Activated naive CD4-positive, alpha-beta T cell treated with anti-CD3 and anti-CD28 coated beads, Interleukin-2, amount 10 ng/mL, durations not matched to agents 7 days and 5 days (primary cell): ENCODE results near the gene ARID1B.

ENCODE experiments used
- CTCF ChIA-PET: fragments of 350-600 bp; sonication (Branson Sonifier 250); formaldehyde crosslinking; loops from one replicate; lab custom pipeline; 2021; ENCODE audit warnings: antibody characterized with exemption; lab: Charles Lee
- DNase-seq: peaks from one replicate; pipeline ENCODE4 v3.0.0-alpha.2; 2020
- H3K27ac Mint-ChIP-seq: one replicate; pipeline ENCODE4 v1.8.0; 2021; ENCODE audit warnings: mild to moderate bottlenecking, moderate library complexity, mixed read lengths
- H3K27me3 Mint-ChIP-seq: one replicate; pipeline ENCODE4 v1.8.0; 2021; ENCODE audit warnings: mild to moderate bottlenecking, mixed read lengths
- H3K36me3 Mint-ChIP-seq: one replicate; pipeline ENCODE4 v1.8.0; 2021; ENCODE audit warnings: mixed read lengths
- H3K4me1 Mint-ChIP-seq: one replicate; pipeline ENCODE4 v1.8.0; 2021; ENCODE audit warnings: mixed read lengths
- H3K4me3 Mint-ChIP-seq: one replicate; pipeline ENCODE4 v1.8.0; 2021; ENCODE audit warnings: mild to moderate bottlenecking, moderate library complexity, mixed read lengths
- H3K9me3 Mint-ChIP-seq: one replicate; pipeline ENCODE4 v1.8.0; 2021; ENCODE audit warnings: mixed read lengths

ARID1B gene

DNA sequence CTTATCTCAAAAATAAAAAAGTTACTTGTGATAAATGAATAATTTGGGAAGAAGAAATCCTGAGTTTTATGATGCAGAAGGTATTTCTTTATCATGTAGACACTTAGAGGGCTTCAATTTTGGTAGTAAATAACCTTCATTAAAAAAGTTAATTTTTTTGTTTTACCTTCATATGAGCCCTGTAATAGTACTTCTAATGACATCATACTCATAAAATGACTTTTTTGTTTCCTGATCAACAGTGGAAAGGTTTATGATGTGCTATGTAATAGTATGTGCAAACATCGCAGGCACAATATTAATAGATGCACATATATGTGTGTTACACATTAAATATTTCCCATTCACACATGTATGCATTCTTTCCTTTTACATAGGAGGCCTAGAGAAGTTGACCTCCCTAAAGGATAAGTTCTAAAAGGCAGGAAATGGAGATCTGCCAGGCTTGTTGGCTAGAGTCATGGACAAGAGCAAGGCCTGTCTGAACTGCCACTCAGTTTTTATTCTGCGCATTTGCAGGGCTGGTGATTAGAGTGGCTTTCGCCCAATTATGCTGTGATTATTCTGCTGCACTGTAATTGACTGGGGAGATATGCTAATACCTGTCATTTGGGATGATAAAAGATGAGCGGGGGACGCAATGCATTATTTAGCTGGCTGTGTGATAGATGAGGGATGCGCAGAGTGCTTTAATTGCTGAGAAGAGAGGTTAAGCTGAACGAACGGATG lies 273.5 kb downstream of the ARID1B start:
- no peak overlapping the region for H3K27ac Mint-ChIP-seq
- peaks cover 7% of the 10 kb centered on the region for H3K36me3 Mint-ChIP-seq
- CTCF ChIA-PET: no interaction called here
- H3K4me3 Mint-ChIP-seq: no peak overlapping the region
- H3K27me3 Mint-ChIP-seq: no peaks in the 10 kb centered on the region
- peaks cover 21% of the 10 kb centered on the region for H3K4me1 Mint-ChIP-seq
- no peaks in the 10 kb centered on the region for H3K9me3 Mint-ChIP-seq
- no peak for DNase-seq

DNA sequence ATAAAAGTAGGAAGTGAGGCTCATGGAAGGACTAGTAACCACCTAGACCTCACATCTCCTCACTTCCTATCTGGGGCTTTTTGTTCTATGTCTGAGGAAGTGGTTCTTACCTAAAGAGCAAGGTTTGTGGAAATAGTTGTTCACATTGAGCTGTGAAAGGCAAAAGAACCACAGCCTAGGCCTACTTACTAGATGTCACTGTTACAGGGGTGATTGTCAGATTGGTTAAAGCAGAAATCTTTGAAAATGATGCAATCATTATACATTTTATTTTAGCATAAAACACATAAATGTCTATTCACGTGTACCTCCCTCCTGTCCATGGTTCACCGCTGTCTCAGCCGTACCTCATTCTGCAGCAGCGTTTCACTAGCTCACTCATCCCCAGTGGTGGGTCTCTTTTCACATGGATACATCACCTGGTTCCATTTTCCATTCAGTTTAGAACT lies 277.4 kb downstream of the ARID1B start:
- no peak overlapping the region for H3K4me3 Mint-ChIP-seq
- no peaks in the 10 kb centered on the region for H3K9me3 Mint-ChIP-seq
- peak overlapping the region; percentile 91 for H3K27ac Mint-ChIP-seq
- CTCF ChIA-PET: interaction anchor here (1.6 to 3.2 kb wide), 2 partner anchors 8 to 20 kb away, joined by 8 to 10 read pairs; no protein-coding TSS in a partner anchor
- peaks cover 15% of the 10 kb centered on the region for H3K36me3 Mint-ChIP-seq
- DNase-seq: peak; percentile 30
- H3K27me3 Mint-ChIP-seq: no peaks in the 10 kb centered on the region
- peaks cover 30% of the 10 kb centered on the region for H3K4me1 Mint-ChIP-seq

DNA sequence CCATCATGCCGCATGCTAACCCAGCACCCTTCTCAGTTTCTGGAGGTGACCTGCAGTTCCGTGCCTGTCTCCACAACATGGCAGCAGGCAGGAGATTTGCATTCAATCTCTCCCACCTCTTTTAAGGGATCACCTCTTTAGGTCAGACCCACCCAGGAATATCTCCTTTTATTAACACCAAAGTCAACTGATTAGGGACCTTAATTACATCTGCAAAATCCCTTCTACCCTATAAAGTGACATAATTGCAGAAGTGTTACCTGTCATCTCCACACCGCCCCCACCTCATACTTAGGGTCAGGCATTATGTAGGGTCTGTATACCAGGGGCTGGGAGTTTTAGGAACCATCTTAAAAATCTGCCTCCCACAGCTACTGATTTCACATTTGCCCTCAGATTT lies 278.7 kb downstream of the ARID1B start:
- Mint-ChIP-seq H3K27me3 (no peaks in the 10 kb centered on the region), H3K36me3 (peaks cover 15% of the 10 kb centered on the region), H3K9me3 (no peaks in the 10 kb centered on the region), H3K4me3 (no peak overlapping the region), H3K4me1 (peaks cover 30% of the 10 kb centered on the region), H3K27ac (peak overlapping the region; percentile 91)
- CTCF ChIA-PET: interaction anchor here (3.2 kb wide), 1 partner anchor 10 kb away, joined by 10 read pairs; no protein-coding TSS in a partner anchor
- DNase-seq: no peak

DNA sequence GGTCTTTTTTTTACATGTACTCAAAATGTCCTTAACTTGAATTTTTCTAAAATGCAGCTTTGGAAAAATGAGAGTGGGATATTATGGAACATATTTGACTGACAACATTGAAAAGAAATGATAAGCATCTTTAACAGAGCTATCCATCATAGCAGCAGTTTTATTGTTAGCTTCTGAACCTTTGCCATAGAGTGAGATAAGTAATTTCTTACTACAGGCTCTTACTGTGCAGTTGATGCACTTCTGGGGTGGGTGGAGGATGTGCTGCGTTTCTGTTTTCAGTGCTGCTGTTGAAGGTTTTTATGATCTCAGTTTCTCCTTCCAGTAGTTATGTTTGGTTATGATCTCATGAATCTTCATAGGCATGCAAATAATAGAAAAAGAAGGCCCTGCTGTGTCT lies 279.1 kb downstream of the ARID1B start:
- Mint-ChIP-seq H3K27me3 (no peaks in the 10 kb centered on the region), H3K36me3 (peaks cover 15% of the 10 kb centered on the region), H3K4me3 (no peak overlapping the region), H3K4me1 (peaks cover 30% of the 10 kb centered on the region), H3K27ac (no peak overlapping the region), H3K9me3 (no peaks in the 10 kb centered on the region)
- CTCF ChIA-PET: interaction anchor here (1.1 to 3.2 kb wide), 2 partner anchors 10 to 21 kb away, joined by 3 to 10 read pairs; no protein-coding TSS in a partner anchor
- DNase-seq: no peak

DNA sequence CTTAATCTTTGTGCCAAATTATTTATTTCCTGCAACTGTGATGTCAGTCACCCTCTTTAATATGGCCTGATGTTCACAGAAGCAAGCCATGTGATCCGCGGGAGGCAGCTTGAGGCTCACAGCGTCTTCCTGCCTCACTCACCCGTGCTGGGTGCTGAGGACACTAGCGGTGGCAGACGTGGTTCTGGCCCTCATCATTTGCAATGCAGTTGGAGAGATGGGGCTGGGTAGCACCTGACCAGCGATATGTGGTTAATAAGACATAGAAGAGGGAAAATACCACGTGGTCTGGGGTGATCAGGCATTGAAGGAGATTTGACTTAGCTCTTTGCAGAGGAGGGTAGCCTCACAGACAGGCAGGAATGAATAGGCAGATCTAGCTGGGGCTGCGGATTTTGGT lies 281.4 kb downstream of the ARID1B start:
- Mint-ChIP-seq H3K9me3 (no peaks in the 10 kb centered on the region), H3K4me3 (no peak overlapping the region), H3K27me3 (no peaks in the 10 kb centered on the region), H3K27ac (peak overlapping the region; percentile 71), H3K4me1 (peaks cover 28% of the 10 kb centered on the region), H3K36me3 (peaks cover 15% of the 10 kb centered on the region)
- DNase-seq: no peak
- CTCF ChIA-PET: no interaction called here

DNA sequence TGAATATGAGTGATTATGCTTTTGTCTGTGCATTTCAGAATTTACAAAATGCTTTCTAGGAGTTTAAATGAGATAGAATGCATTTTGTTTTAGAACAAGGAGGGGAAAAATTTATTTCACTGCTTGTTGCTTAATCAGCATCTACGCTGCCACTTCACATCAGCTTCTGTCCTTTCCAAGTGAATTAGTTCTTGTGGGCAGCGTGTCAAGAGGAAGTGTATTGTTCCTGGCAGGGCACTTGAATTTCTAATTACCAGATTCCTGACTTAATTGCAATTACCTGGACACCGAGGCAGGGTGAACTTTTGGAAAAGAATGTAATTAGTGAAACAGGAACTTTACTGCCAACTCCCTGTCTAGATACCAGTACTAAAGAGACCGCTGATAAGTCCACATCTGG lies 282.6 kb downstream of the ARID1B start:
- Mint-ChIP-seq H3K36me3 (peaks cover 18% of the 10 kb centered on the region), H3K4me3 (no peak overlapping the region), H3K27me3 (no peaks in the 10 kb centered on the region), H3K4me1 (peaks cover 18% of the 10 kb centered on the region), H3K27ac (no peak overlapping the region), H3K9me3 (no peaks in the 10 kb centered on the region)
- CTCF ChIA-PET: no interaction called here
- DNase-seq: no peak

DNA sequence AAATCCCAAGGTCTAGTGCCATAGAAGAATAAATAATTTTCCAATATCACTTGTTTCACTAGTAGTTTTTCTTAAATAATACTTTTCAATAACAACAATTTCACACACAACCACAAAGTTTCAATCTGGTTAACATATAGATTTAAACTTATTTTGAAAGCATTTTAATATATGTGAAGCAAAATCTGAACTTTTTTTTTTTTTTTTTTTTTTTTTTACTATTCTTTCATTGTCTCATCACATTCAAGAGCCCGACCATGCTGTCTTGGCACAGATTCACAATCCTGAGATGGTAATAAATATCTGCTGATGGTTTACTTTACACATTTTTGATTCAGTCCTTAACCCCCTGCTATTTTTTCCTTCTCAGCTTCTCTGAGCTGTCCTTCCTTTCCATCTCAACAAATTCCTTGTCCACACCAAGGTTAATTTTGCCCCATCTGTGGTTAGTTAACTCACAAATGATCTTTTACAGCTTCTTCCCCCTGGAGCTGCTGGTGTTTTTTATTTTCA lies 283.3 kb downstream of the ARID1B start:
- DNase-seq: no peak
- Mint-ChIP-seq H3K27me3 (no peaks in the 10 kb centered on the region), H3K9me3 (no peaks in the 10 kb centered on the region), H3K4me1 (peaks cover 11% of the 10 kb centered on the region), H3K4me3 (no peak overlapping the region), H3K27ac (no peak overlapping the region), H3K36me3 (peaks cover 14% of the 10 kb centered on the region)
- CTCF ChIA-PET: no interaction called here

DNA sequence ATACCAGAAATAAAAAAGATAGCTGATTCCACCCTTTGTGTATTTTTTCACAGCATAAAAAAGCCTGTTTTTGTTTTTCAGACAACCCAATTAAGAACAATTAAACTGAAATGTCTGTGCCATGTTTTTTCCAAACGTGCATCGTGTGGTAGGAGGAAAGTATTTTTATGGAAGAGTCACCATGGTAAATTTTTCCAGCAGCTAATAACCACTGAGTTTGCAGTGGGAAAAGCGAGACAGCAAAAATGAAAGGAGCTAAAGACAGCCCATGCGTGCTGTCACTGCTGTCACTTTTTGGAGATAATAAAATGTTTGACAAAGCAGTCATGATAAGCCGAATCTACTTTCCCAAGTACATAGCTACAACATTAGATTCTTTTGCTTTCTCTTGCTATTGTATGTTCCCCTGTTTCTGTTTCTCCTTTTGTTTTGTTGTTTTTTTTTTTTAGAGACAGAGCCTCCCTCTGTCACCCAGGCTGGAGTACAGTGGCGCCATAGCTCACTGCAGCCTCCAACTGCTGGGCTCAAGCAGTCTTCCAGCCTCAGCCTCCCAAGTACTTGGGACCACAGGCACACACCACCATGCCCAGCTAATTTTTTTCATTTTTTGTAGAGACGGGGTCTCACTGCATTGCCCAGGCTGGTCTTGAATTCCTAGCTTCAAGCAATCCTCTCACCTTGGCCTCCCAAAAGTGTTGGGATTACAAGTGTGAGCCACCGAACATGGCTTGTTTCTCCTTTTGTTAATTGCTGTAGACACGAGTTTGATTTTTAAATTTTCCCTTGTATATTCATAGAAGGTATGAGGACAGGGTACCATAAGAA lies 284.8 kb downstream of the ARID1B start:
- no peak for DNase-seq
- Mint-ChIP-seq H3K4me1 (peaks cover 9% of the 10 kb centered on the region), H3K27me3 (no peaks in the 10 kb centered on the region)

DNA sequence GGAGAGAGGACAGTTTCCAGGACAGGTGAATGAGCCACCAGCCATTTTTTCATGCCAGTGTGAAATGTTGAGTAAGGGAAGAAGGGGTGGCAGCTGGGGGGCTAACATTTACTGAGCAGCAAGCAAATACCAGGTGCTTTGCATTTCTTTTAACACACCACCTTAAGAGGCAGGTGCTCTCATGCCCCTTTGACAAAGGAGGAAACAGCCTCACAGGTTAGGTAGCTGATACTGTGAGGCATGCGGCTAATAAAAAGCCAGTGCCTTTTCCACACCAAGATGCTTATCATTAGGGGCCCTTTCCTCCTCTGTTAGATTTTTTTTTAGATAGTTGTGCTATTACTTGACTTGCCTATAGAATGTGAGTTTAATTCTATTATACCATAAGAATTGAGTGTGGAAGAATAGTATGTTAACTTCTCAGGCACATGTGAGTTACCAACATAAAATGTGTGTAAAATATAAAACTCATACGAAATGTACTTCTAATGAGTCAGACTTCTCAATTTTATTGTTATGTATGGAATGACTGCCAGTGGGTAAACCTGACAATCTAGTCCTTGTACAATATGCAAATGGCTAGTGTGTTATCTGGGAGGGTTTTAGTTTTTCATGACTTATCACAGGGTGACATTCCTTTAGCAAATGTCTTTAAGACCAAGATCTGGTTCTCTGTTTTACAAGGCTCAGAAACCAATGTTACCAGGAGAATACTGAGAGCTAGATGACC lies 286.2 kb downstream of the ARID1B start:
- no peak for DNase-seq
- CTCF ChIA-PET: no interaction called here
- Mint-ChIP-seq H3K27ac (no peak overlapping the region), H3K4me1 (peaks cover 20% of the 10 kb centered on the region), H3K27me3 (no peaks in the 10 kb centered on the region), H3K9me3 (no peaks in the 10 kb centered on the region), H3K36me3 (peaks cover 8% of the 10 kb centered on the region), H3K4me3 (no peak overlapping the region)

More for the DNA sequence above, 284.8 kb downstream of the ARID1B start:
- Mint-ChIP-seq H3K27ac (no peak overlapping the region), H3K4me3 (no peak overlapping the region), H3K9me3 (no peaks in the 10 kb centered on the region), H3K36me3 (peaks cover 8% of the 10 kb centered on the region)
- CTCF ChIA-PET: interaction anchor here (0.7 kb wide), 1 partner anchor 16 kb away, joined by 3 read pairs; no protein-coding TSS in a partner anchor

DNA sequence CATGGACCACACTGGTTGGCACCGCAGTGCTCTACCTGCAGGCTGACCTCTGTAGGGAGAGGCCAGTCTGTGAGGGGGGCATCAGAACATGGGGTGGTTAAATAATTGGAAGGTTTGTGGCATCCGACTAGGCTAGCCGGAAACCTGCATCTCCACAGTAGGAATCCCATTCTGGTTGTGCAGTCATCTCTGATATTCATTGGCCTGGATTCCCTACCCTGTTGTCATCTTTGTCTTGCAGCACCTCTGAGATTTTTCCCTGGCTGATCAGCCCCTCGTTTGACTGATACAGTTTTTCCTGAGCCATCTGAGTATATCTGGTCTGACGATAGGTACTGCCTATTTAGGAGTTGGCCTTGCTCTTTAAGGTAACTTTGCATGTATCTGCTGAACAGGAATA lies 286.7 kb downstream of the ARID1B start:
- no peak overlapping the region for H3K4me3 Mint-ChIP-seq
- H3K27ac Mint-ChIP-seq: no peak overlapping the region
- no peak for DNase-seq
- peaks cover 26% of the 10 kb centered on the region for H3K4me1 Mint-ChIP-seq
- peaks cover 5% of the 10 kb centered on the region for H3K36me3 Mint-ChIP-seq
- CTCF ChIA-PET: no interaction called here
- H3K9me3 Mint-ChIP-seq: no peaks in the 10 kb centered on the region
- no peaks in the 10 kb centered on the region for H3K27me3 Mint-ChIP-seq

DNA sequence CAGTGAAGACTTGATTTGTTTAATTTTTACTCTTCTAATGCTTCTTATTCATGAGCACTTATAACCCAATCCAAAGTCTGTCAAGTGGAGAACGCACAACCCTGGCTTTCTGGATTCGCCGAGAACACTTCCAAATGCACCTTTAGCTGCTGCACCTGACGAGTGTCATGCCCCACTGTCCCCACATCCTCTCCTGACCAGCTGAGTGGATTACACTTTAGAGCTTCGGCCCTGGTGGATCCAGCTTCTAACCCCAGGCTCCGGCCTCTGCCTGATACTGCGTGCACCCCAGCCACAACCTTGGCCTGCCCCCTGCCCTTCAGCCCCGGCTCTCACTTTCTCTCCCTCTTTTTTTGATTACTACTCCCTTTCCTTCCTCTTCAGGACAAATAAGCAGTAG lies 287.3 kb downstream of the ARID1B start:
- CTCF ChIA-PET: no interaction called here
- H3K36me3 Mint-ChIP-seq: peaks cover 5% of the 10 kb centered on the region

DNA sequence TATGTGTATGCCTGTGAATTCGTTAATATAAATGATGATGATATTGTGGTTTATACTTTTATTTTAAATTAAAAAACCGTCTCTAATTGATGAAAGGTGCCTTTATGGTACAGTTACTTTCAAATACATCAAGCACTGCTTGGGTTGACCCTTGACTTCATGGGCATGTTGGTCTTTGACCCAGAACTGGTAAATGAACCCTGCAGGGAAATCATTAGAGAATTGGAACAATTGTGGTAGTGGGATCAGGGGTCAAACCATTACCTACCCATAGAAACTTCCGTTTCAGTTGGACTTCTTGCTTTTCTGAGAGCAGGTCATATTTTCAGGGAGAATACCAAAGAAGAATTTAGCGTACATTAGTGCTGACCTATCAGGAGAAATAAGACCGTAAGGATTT lies 288.2 kb downstream of the ARID1B start:
- CTCF ChIA-PET: no interaction called here
- Mint-ChIP-seq H3K4me1 (peaks cover 27% of the 10 kb centered on the region), H3K9me3 (no peaks in the 10 kb centered on the region), H3K27ac (no peak overlapping the region), H3K36me3 (peaks cover 5% of the 10 kb centered on the region), H3K27me3 (no peaks in the 10 kb centered on the region), H3K4me3 (no peak overlapping the region)
- no peak for DNase-seq

More for the DNA sequence above, 287.3 kb downstream of the ARID1B start:
- no peak for DNase-seq
- no peaks in the 10 kb centered on the region for H3K9me3 Mint-ChIP-seq
- H3K27me3 Mint-ChIP-seq: no peaks in the 10 kb centered on the region
- H3K4me1 Mint-ChIP-seq: peaks cover 27% of the 10 kb centered on the region
- H3K27ac Mint-ChIP-seq: no peak overlapping the region
- no peak overlapping the region for H3K4me3 Mint-ChIP-seq

DNA sequence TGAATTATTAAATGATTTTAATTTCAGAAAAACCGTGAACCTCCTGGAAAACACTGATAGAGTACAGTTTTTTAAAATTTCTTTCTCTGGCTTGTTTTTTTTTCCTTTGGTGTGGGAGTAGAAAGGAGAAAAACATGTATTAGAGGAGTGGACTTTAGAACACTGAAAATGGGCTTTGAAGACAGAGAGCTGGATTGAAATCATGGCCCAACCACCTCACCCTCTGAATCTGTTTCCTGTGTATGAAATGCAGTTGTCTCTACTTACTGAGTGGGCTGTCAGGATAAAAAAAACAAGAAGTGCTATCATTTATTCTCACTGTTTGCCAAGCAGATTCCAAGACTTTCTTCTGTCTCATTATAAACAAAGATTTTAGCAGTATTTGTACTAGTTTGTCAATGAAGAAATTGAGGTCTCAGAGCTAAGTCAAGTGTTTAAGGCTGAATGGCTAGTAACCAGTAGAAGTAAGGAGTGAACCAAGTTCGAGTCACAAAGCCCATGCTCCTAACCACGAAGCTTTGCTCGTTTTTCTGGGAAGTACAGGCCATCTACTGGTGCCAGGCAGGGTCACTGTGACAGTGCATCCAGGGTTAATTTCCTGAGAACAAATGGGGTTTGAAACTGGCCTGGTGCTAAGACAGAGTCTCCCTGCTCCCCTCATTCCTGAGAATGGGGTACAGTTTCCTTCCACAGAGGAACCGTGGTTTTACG lies 289.8 kb downstream of the ARID1B start:
- DNase-seq: no peak
- Mint-ChIP-seq H3K27ac (no peak overlapping the region), H3K4me3 (no peak overlapping the region), H3K27me3 (no peaks in the 10 kb centered on the region), H3K9me3 (no peaks in the 10 kb centered on the region), H3K36me3 (peaks cover 5% of the 10 kb centered on the region), H3K4me1 (peaks cover 27% of the 10 kb centered on the region)
- CTCF ChIA-PET: no interaction called here
